ENCODE data around the gene MAP2K5.
"Not testable (repeated sequence)": the region's sequence is repeated elsewhere in the genome, so short reads cannot be mapped to it uniquely, and the experiment has no call there.

Gene MAP2K5

GRCh38 chr15:67613708-67614107 is 71.2 kb downstream of the MAP2K5 start:
- no peak overlapping the region for H3K4me3 ChIP-seq (ENCODE audit: low read depth, low read length)
- TF ChIP-seq, protein P1, sequence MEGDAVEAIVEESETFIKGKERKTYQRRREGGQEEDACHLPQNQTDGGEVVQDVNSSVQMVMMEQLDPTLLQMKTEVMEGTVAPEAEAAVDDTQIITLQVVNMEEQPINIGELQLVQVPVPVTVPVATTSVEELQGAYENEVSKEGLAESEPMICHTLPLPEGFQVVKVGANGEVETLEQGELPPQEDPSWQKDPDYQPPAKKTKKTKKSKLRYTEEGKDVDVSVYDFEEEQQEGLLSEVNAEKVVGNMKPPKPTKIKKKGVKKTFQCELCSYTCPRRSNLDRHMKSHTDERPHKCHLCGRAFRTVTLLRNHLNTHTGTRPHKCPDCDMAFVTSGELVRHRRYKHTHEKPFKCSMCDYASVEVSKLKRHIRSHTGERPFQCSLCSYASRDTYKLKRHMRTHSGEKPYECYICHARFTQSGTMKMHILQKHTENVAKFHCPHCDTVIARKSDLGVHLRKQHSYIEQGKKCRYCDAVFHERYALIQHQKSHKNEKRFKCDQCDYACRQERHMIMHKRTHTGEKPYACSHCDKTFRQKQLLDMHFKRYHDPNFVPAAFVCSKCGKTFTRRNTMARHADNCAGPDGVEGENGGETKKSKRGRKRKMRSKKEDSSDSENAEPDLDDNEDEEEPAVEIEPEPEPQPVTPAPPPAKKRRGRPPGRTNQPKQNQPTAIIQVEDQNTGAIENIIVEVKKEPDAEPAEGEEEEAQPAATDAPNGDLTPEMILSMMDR (IDR thresholded peaks at IDR 0.05; ENCODE audit: borderline replicate concordance, insufficient read depth, low read depth, low read length): 0 out of 2 replicates have a peak, but pooled peaks have one; percentile 8

DNA sequence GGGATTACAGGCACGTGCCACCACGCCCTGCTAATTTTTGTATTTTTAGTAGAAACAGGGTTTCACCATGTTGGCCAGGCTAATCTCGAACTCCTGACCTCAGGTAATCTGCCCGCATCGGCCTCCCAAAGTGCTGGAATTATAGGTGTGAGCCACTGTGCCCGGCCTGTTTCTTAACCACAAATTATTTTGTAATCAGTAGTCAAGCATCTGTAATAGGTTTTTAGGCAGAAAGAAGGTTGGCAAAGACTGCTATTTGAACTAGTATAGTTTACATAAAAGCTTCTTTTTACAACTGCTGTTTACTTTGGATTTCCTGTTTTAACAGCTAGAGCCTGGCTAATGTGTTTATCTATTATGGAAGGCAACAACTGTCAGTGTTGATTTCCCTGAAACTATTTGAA is 72.6 kb downstream of the MAP2K5 start:
- not testable (repeated sequence) for H3K4me3 ChIP-seq (ENCODE audit: low read depth, low read length)

GRCh38 chr15:67618297-67618696 is 75.8 kb downstream of the MAP2K5 start:
- TF ChIP-seq, protein P1 (IDR thresholded peaks at IDR 0.05; ENCODE audit: borderline replicate concordance, insufficient read depth, low read depth, low read length): no peak

GRCh38 chr15:67622110-67622509 is 79.6 kb downstream of the MAP2K5 start:
- TF ChIP-seq, protein P1 (IDR thresholded peaks at IDR 0.05; ENCODE audit: borderline replicate concordance, insufficient read depth, low read depth, low read length): no peak
- no peak overlapping the region for H3K4me3 ChIP-seq (ENCODE audit: low read depth, low read length)

More at GRCh38 chr15:67618297-67618696, 75.8 kb downstream of the MAP2K5 start:
- no peak overlapping the region for H3K4me3 ChIP-seq (ENCODE audit: low read depth, low read length)

GRCh38 chr15:67632261-67632660 is 89.8 kb downstream of the MAP2K5 start:
- TF ChIP-seq, protein P1 (IDR thresholded peaks at IDR 0.05; ENCODE audit: borderline replicate concordance, insufficient read depth, low read depth, low read length): no peak

DNA sequence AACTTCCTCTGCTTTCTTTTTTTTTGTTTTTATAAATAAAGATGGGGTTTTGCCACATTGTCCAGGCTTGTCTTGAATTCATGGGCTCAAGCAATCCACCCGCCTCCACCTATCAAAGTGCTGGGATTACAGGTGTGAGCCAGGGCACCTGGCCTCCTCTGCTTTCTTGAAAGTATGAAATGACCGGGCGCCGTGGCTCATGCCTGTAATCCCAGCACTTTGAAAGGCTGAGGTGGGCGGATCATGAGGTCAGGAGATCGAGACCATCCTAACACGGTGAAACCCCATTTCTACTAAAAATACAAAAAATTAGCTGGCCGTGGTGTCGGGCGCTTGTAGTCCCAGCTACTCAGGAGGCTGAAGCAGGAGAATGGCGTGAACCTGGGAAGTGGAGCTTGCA is 93.4 kb downstream of the MAP2K5 start:
- not testable (repeated sequence) for H3K4me3 ChIP-seq (ENCODE audit: low read depth, low read length)

More at GRCh38 chr15:67632261-67632660, 89.8 kb downstream of the MAP2K5 start:
- H3K4me3 ChIP-seq (ENCODE audit: low read depth, low read length): no peak overlapping the region

GRCh38 chr15:67639591-67639990 is 97.1 kb downstream of the MAP2K5 start:
- TF ChIP-seq, protein P1 (IDR thresholded peaks at IDR 0.05; ENCODE audit: borderline replicate concordance, insufficient read depth, low read depth, low read length): no peak
- H3K4me3 ChIP-seq (ENCODE audit: low read depth, low read length): no peak overlapping the region

DNA sequence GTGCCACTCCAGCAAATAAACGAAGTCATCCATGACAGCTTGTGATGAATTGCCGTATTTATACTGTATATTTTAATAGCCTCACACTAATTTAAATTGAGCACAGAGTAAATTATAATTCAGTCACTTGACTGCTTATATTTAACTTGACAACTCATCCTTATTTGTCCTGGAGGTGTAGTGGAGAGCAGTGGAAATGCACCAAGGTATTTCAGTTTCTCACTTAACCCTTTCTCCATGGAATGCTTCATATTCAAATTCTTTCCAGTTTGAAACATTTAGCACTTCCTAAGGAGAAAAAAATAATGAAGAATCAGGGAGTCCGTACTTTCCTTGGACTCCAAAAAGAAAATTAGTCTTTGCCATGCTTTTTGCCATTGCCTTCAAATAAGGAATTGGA is 99.0 kb downstream of the MAP2K5 start:
- TF ChIP-seq, protein P1 (IDR thresholded peaks at IDR 0.05; ENCODE audit: borderline replicate concordance, insufficient read depth, low read depth, low read length): no peak
- H3K4me3 ChIP-seq (ENCODE audit: low read depth, low read length): no peak overlapping the region

All from GM12875 (cell line).